ENCODE data around the gene RGS18.
A peak's percentile ranks its signal among the peaks of the same experiment; 100 is the strongest.

Gene RGS18

GRCh38 chr1:192131914-192132313 lies 26.3 kb upstream of the RGS18 start:
- Histone ChIP-seq H3K9me2 (replicated peaks; ENCODE audit: low read depth, low read length) (no peaks in the 10 kb centered on the region), H3K4me2 (ENCODE audit: low read depth, low read length, poor library complexity, severe bottlenecking) (peak overlapping the region; percentile 40), H3K4me3 (ENCODE audit: low read length, poor library complexity, severe bottlenecking) (peak overlapping the region; percentile 22), H3K27me3 (ENCODE audit: insufficient read depth, low read length, poor library complexity, severe bottlenecking) (no peaks in the 10 kb centered on the region), H4K20me1 (ENCODE audit: insufficient read depth, low read length, poor library complexity, severe bottlenecking) (no peaks in the 10 kb centered on the region), H3F3A (ENCODE audit: low read depth) (no peaks in the 10 kb centered on the region), H3K9me3 (ENCODE audit: insufficient read depth, low read depth, low read length) (no peaks in the 10 kb centered on the region), H3K36me3 (ENCODE audit: insufficient read depth, low read length) (no peaks in the 10 kb centered on the region), H2AFZ (ENCODE audit: low read length) (peak overlapping the region; percentile 38; the same call in 1 of the 2 replicates), H3K79me2 (ENCODE audit: insufficient read depth, low read length) (no peaks in the 10 kb centered on the region), H3K4me1 (ENCODE audit: insufficient read depth, low read length, poor library complexity, severe bottlenecking) (peaks cover 13% of the 10 kb centered on the region), H3K9ac (ENCODE audit: low read depth, low read length, poor library complexity, severe bottlenecking) (peak overlapping the region; percentile 17)
- TF ChIP-seq, protein P1, sequence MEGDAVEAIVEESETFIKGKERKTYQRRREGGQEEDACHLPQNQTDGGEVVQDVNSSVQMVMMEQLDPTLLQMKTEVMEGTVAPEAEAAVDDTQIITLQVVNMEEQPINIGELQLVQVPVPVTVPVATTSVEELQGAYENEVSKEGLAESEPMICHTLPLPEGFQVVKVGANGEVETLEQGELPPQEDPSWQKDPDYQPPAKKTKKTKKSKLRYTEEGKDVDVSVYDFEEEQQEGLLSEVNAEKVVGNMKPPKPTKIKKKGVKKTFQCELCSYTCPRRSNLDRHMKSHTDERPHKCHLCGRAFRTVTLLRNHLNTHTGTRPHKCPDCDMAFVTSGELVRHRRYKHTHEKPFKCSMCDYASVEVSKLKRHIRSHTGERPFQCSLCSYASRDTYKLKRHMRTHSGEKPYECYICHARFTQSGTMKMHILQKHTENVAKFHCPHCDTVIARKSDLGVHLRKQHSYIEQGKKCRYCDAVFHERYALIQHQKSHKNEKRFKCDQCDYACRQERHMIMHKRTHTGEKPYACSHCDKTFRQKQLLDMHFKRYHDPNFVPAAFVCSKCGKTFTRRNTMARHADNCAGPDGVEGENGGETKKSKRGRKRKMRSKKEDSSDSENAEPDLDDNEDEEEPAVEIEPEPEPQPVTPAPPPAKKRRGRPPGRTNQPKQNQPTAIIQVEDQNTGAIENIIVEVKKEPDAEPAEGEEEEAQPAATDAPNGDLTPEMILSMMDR (conservative IDR thresholded peaks at IDR 0.05; ENCODE audit: low read length), result peak; percentile 27; the same call in 1 of the 2 replicates
- no peak for TF ChIP-seq EZH2phosphoT487 (IDR thresholded peaks at IDR 0.05; ENCODE audit: borderline replicate concordance)

- Histone ChIP-seq H3K4me1 (ENCODE audit: insufficient read depth, low read length, poor library complexity, severe bottlenecking) (peaks cover 13% of the 10 kb centered on the region), H3K4me2 (ENCODE audit: low read depth, low read length, poor library complexity, severe bottlenecking) (no peak overlapping the region), H3K9me2 (replicated peaks; ENCODE audit: low read depth, low read length) (no peaks in the 10 kb centered on the region), H3K9ac (ENCODE audit: low read depth, low read length, poor library complexity, severe bottlenecking) (no peak overlapping the region), H4K20me1 (ENCODE audit: insufficient read depth, low read length, poor library complexity, severe bottlenecking) (no peaks in the 10 kb centered on the region), H3K9me3 (ENCODE audit: insufficient read depth, low read depth, low read length) (no peaks in the 10 kb centered on the region), H3F3A (ENCODE audit: low read depth) (no peaks in the 10 kb centered on the region), H3K27me3 (ENCODE audit: insufficient read depth, low read length, poor library complexity, severe bottlenecking) (no peaks in the 10 kb centered on the region), H3K79me2 (ENCODE audit: insufficient read depth, low read length) (no peaks in the 10 kb centered on the region), H3K4me3 (ENCODE audit: low read length, poor library complexity, severe bottlenecking) (no peak overlapping the region), H2AFZ (ENCODE audit: low read length) (no peak overlapping the region; the same call in 1 of the 2 replicates), H3K36me3 (ENCODE audit: insufficient read depth, low read length) (no peaks in the 10 kb centered on the region)
- TF ChIP-seq, protein P1 (conservative IDR thresholded peaks at IDR 0.05; ENCODE audit: low read length), result no peak
- TF ChIP-seq EZH2phosphoT487 (IDR thresholded peaks at IDR 0.05; ENCODE audit: borderline replicate concordance), result no peak
These were observed 24.8 kb upstream of the RGS18 start for GRCh38 chr1:192133350-192133926.

DNA sequence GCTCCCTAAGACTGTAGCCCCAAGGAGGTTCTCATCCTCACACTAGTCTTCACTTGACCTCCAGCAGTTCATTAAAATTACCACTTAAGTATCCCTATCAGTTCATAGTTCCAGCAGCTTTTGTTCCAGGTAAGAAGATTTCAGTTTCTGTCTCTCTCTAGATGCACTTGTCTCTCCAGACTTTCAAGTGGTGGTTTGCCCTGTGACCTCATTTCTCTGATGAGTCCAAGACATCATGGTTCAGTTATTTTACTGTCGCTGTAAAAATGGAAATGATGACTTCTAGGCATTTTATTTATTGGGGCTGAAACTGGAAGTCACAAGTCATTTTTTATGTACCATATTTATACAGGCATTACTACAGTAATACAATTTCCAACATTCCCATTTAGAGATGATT lies 17.9 kb upstream of the RGS18 start:
- Histone ChIP-seq H3K4me1 (ENCODE audit: insufficient read depth, low read length, poor library complexity, severe bottlenecking) (peaks cover 8% of the 10 kb centered on the region), H3K27me3 (ENCODE audit: insufficient read depth, low read length, poor library complexity, severe bottlenecking) (no peaks in the 10 kb centered on the region), H3K4me2 (ENCODE audit: low read depth, low read length, poor library complexity, severe bottlenecking) (no peak overlapping the region)

More for the DNA sequence above, 17.9 kb upstream of the RGS18 start:
- Histone ChIP-seq H3K79me2 (ENCODE audit: insufficient read depth, low read length) (no peaks in the 10 kb centered on the region), H3K4me3 (ENCODE audit: low read length, poor library complexity, severe bottlenecking) (no peak overlapping the region), H3K9me2 (replicated peaks; ENCODE audit: low read depth, low read length) (no peaks in the 10 kb centered on the region), H3K36me3 (ENCODE audit: insufficient read depth, low read length) (no peaks in the 10 kb centered on the region), H2AFZ (ENCODE audit: low read length) (peak overlapping the region; percentile 30; the same call in 1 of the 2 replicates), H4K20me1 (ENCODE audit: insufficient read depth, low read length, poor library complexity, severe bottlenecking) (no peaks in the 10 kb centered on the region), H3K9me3 (ENCODE audit: insufficient read depth, low read depth, low read length) (no peaks in the 10 kb centered on the region), H3F3A (ENCODE audit: low read depth) (no peaks in the 10 kb centered on the region), H3K9ac (ENCODE audit: low read depth, low read length, poor library complexity, severe bottlenecking) (no peak overlapping the region)
- TF ChIP-seq EZH2phosphoT487 (IDR thresholded peaks at IDR 0.05; ENCODE audit: borderline replicate concordance), result no peak
- TF ChIP-seq, protein P1 (conservative IDR thresholded peaks at IDR 0.05; ENCODE audit: low read length), result no peak
